Stimulated activated memory B cell treated with anti-CD40 and anti-IgM and Interleukin-4, amounts not matched to agents 10 μg/mL and 1 μg/mL and 100 μg/mL, for 72 hours (primary cell): Measurements from ENCODE around the gene DPP3.
"Not testable (repeated sequence)": the region's sequence is repeated elsewhere in the genome, so short reads cannot be mapped to it uniquely, and the experiment has no call there.

Experiments
- ATAC-seq: fragments of 150-1000 bp; cut with Tn5 transposase; 2 replicates; pipeline ENCODE4 v1.10.0; 2021
- H3K27ac Mint-ChIP-seq: one replicate; pipeline ENCODE4 v1.8.0; 2022; ENCODE audit warnings: mild to moderate bottlenecking, mixed read lengths
- H3K27me3 Mint-ChIP-seq: one replicate; pipeline ENCODE4 v1.8.0; 2022; ENCODE audit warnings: mixed read lengths
- H3K36me3 Mint-ChIP-seq: one replicate; pipeline ENCODE4 v1.8.0; 2022; ENCODE audit warnings: mixed read lengths
- H3K4me1 Mint-ChIP-seq: one replicate; pipeline ENCODE4 v1.8.0; 2022; ENCODE audit warnings: mixed read lengths
- H3K4me3 Mint-ChIP-seq: one replicate; pipeline ENCODE4 v1.8.0; 2022; ENCODE audit warnings: mild to moderate bottlenecking, moderate library complexity, mixed read lengths
- H3K9me3 Mint-ChIP-seq: one replicate; pipeline ENCODE4 v1.8.0; 2022; ENCODE audit warnings: mixed read lengths

The DPP3 gene

DNA sequence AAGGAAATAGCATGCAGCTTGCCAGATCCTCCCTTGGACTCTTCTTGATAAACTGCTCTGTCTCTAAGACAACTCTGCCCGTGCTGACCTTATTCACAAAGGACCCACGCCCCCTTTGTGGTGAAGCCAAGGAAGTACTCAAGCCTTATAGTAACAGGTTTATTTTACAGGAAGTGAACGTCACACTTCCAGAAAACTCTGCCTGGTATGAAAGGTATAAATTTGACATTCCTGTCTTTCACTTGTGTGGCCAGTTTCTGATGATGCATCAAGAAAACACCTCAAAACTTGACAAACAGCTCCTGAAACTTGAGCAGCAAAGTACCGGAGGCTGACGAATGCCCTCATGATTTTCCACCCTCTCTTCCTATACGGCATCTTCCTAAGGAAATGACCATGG, 26.0 kb upstream of the DPP3 start:
- Mint-ChIP-seq H3K4me3 (no peak overlapping the region), H3K4me1 (peaks cover 19% of the 10 kb centered on the region), H3K27me3 (peaks cover 16% of the 10 kb centered on the region), H3K36me3 (no peaks in the 10 kb centered on the region), H3K9me3 (peaks cover 4% of the 10 kb centered on the region), H3K27ac (no peak overlapping the region)
- ATAC-seq: no peak

DNA sequence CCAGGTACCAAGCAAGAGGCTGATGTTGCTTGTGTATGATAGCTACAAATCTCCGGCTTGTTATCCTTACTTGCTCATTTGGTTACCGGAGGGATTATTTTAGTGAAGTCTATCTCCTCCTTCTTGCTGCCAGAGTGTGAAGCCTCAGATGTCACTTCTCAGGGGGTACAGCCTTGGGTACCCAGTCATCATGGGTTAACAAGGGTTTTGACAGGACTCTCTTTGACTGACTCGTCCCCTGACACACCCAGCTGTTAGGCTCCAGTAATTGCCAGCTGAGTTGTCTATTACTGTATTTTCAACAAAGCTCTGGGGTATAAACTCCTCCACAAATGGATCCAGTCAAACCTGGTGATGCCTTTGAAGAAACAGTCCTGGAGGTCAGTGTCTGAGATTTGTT, 25.4 kb upstream of the DPP3 start:
- H3K36me3 Mint-ChIP-seq: no peaks in the 10 kb centered on the region
- H3K9me3 Mint-ChIP-seq: peaks cover 4% of the 10 kb centered on the region
- no peak for ATAC-seq
- H3K4me3 Mint-ChIP-seq: no peak overlapping the region
- H3K27ac Mint-ChIP-seq: no peak overlapping the region
- H3K4me1 Mint-ChIP-seq: peaks cover 23% of the 10 kb centered on the region
- peaks cover 16% of the 10 kb centered on the region for H3K27me3 Mint-ChIP-seq

DNA sequence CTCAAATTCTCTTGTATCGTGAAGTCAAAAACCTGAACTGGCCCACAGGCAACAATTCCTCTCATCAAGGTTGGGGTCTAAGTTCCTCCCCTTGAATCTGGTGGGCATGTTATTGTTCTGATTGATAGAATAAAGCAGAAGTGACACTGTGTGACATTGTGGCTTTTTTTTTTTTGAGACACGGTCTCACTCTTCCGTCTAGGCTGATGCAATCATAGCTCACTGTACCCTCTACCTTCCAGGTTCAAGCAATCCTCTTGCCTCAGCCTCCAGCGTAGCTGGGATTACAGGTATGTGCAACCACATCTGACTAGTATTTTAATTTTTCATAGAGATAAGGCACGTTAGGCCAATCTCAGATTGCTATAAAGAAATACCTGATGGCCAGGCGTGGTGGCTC, 22.4 kb upstream of the DPP3 start:
- peak; percentile 80 for ATAC-seq
- no peak overlapping the region for H3K4me3 Mint-ChIP-seq
- H3K27ac Mint-ChIP-seq: peak overlapping the region; percentile 69
- H3K4me1 Mint-ChIP-seq: peaks cover 23% of the 10 kb centered on the region
- H3K27me3 Mint-ChIP-seq: peaks cover 16% of the 10 kb centered on the region
- H3K36me3 Mint-ChIP-seq: no peaks in the 10 kb centered on the region
- no peaks in the 10 kb centered on the region for H3K9me3 Mint-ChIP-seq

DNA sequence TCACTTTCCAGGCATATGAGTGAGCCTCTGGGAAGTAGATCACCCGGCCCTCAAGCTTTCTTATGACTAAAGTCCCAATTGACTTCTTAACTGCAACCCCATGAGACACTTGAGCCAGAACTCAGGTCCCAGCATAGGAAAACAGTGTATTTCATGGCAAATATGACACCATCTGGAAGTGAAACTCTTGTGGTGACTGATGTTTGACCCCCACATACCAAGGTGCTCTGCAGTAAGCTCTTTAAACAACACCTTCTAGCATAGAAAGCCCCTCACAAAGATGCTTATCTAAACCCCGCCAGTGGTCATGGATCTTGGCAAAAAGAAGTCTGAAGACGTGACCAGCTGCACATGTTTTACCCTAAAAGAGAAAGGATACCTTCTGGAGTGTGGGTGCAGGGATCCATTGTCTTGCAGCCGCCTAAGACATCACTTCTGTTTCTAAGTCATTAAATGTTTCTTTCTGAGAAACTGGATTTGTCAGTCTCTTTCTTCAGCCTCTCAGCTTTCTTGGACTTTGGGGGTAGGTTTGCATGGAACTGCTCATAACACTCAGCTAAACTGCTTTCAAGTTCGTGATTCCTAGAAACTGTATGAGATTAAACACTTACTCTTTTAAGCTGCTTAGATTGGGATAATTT, 21.0 kb upstream of the DPP3 start:
- H3K4me1 Mint-ChIP-seq: peaks cover 23% of the 10 kb centered on the region
- H3K27ac Mint-ChIP-seq: peak overlapping the region; percentile 69
- peaks cover 15% of the 10 kb centered on the region for H3K27me3 Mint-ChIP-seq
- no peak overlapping the region for H3K4me3 Mint-ChIP-seq
- ATAC-seq: peak; percentile 88
- no peaks in the 10 kb centered on the region for H3K9me3 Mint-ChIP-seq
- H3K36me3 Mint-ChIP-seq: no peaks in the 10 kb centered on the region

DNA sequence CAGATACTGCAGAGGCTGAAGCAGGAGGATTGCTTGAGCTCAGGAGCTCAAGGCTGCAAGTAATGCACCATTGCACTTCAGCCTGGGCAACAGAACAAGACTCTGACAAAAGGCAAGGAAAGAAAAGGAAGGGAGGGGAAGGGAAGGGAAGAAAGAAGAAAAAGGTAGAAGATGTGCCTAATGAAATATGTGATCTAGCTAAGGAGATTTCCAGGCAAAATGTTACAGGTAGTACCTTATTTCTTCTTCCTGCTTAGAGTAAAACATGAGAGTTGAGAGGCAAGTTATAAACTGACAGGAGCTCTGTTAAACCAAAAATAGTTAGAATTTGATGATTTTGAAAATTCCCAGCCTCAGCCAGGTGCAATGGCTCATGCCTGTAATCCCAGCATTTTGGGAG, 18.2 kb upstream of the DPP3 start:
- Mint-ChIP-seq H3K9me3 (no peaks in the 10 kb centered on the region), H3K27ac (no peak overlapping the region), H3K36me3 (no peaks in the 10 kb centered on the region), H3K27me3 (no peaks in the 10 kb centered on the region), H3K4me1 (peaks cover 44% of the 10 kb centered on the region), H3K4me3 (no peak overlapping the region)
- ATAC-seq: no peak

DNA sequence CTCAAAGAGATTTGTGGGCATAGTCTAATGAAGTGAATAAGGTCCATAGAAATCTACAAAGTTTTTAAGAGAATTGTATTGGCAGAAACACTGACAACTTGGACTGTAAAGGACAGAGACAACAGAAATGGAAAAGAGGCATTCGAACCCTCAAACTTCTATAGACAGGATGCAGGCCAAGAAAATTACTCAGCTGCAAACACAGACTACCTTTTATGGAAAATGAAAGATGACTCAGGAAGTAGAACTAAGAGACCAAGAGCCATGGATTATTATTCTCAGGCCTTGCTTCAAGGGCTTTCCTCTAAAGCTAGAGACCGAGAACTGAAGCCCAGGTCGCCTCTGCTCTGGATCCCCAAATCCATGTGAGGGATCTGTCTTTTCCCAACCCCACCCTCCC, 17.3 kb upstream of the DPP3 start:
- no peak overlapping the region for H3K27ac Mint-ChIP-seq
- H3K9me3 Mint-ChIP-seq: no peaks in the 10 kb centered on the region
- H3K4me3 Mint-ChIP-seq: no peak overlapping the region
- ATAC-seq: no peak
- no peaks in the 10 kb centered on the region for H3K36me3 Mint-ChIP-seq
- H3K27me3 Mint-ChIP-seq: no peaks in the 10 kb centered on the region
- H3K4me1 Mint-ChIP-seq: peaks cover 47% of the 10 kb centered on the region

DNA sequence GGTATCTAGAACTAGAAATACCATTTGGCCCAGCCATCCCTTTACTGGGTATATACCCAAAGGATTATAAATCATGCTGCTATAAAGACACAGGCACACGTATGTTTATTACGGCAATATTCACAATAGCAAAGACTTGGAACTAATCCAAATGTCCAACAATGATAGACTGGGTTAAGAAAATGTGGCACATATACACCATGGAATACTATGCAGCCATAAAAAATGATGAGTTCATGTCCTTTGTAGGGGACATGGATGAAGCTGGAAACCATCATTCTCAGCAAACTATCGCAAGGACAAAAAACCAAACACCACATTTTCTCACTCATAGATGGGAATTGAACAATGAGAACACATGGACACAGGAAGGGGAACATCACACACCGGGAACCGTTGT, 16.1 kb upstream of the DPP3 start:
- not testable (repeated sequence) for H3K27ac Mint-ChIP-seq, H3K9me3 Mint-ChIP-seq, H3K36me3 Mint-ChIP-seq, H3K4me3 Mint-ChIP-seq, ATAC-seq, H3K27me3 Mint-ChIP-seq
- H3K4me1 Mint-ChIP-seq: peaks cover 39% of the 10 kb centered on the region

DNA sequence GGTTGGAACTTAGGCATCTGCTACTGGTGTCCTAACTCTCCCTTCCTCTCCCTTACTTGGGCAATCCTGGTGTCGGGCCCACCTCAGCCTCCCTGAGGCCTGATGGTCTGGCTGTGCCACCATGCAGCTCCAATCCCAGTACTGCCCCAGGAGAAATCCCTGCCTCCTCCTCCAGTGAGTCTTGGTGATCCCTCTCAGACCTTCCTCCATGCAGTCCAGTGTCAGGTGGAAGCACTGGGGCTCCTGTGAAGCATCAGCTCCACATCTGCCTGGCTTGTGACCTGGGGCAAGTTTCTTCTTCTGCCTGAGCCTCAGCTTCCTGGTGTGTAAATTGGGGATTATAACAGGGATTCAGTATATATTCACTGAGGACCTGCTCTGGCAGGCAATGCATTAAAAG, 15.3 kb upstream of the DPP3 start:
- no peaks in the 10 kb centered on the region for H3K9me3 Mint-ChIP-seq
- ATAC-seq: no peak
- no peaks in the 10 kb centered on the region for H3K36me3 Mint-ChIP-seq
- H3K27ac Mint-ChIP-seq: peak overlapping the region; percentile 78
- peaks cover 33% of the 10 kb centered on the region for H3K4me1 Mint-ChIP-seq
- peak overlapping the region; percentile 88 for H3K4me3 Mint-ChIP-seq
- H3K27me3 Mint-ChIP-seq: no peaks in the 10 kb centered on the region

DNA sequence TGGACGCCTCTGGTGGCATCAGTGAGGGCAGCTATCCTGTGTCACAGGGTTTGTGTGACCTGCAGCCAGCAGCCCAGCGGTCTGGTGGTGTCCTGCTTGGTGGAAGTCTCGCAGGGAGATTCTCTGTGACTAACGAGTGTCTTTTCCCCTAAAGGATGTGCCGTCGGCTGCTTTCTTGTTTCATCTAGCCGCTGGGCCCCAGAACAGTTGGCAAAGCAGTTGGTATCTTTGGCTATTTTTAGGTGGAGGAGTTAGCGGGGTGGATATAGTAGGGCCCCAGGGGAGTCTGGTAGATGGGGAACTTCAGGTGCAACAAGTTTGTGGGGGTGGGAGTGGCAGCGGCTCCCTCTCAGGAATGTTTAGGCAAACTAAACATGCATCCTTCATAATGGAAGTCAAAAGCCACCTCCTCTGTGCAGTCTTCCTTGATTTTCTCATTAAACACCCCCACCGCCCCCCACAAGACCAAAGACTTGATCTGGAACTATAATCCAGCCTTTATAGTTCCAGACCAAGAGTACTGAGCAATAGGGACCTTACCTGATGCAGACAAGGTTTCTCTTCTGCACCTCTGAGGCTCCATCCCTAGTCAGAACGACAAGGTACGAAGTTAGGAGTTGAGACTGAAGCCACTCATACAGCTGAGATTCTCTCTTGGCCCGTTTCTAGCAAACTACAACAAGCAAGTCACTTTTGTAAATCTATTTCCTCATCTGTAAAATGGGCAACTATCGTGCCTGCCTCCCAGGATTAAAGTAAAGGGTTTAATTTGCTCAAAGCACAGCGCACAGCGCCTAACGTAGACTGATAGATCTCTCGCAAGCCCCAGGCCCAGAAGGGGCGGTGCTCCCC, 14.6 kb upstream of the DPP3 start:
- H3K9me3 Mint-ChIP-seq: no peaks in the 10 kb centered on the region
- ATAC-seq: no peak

DNA sequence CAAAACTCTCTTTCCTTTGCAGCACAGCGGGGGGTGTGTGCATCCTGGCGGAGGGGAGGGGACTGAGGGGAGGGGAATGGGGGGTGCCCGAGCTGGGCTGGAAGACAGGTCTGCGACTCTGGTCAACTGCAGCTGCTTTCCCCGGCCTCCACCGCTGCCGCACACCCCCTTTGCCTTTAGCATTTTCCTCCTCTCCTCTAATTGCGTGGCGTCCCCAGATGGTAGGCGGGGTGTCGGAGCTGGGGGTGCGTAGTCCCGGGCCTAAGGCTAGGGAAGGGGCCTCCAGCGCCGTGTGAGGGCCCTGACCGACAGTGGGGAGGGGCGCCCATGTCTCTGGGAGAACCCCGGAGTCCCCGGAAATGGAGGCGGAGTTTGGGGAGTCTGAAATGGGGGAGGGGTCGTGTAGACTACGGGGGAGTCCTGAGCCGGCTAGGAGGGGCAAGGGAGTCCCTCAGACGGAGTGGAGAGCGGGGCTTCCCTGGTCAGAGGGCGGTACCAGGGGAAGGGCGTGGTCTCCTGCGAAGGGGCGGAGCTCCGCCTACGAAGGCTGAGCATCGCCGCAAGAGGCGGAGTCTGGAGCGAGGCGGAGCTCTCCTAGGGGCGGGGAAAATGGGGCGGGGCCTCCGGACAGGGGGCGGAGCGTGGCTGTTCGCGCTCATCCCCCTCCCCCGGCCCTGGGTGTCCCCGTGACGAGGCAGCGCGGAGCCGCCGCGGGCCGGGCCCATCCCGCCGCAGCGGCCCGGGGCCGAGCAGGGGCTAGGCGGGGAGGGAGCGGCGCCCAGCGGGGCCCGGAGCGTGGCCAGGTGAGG, 13.8 kb upstream of the DPP3 start, which contains the start of gene PELI3:
PELI3 (plus strand) TSS at position 681 of the 809 bp plus-strand sequence. CDS start 1,224 bp downstream, outside the sequence.
- Mint-ChIP-seq H3K4me3 (peak within 1 kb of the TSS; percentile 88), H3K4me1 (peaks cover 33% of the 10 kb centered on the region), H3K36me3 (peaks cover 6% of the 10 kb centered on the region), H3K9me3 (no peaks in the 10 kb centered on the region), H3K27ac (peak within 1 kb of the TSS; percentile 78), H3K27me3 (no peaks in the 10 kb centered on the region)
- ATAC-seq: peak; percentile 95

More for the DNA sequence above, 14.6 kb upstream of the DPP3 start:
- peaks cover 33% of the 10 kb centered on the region for H3K4me1 Mint-ChIP-seq
- peak overlapping the region; percentile 88 for H3K4me3 Mint-ChIP-seq
- no peaks in the 10 kb centered on the region for H3K36me3 Mint-ChIP-seq
- peak overlapping the region; percentile 78 for H3K27ac Mint-ChIP-seq
- H3K27me3 Mint-ChIP-seq: no peaks in the 10 kb centered on the region

DNA sequence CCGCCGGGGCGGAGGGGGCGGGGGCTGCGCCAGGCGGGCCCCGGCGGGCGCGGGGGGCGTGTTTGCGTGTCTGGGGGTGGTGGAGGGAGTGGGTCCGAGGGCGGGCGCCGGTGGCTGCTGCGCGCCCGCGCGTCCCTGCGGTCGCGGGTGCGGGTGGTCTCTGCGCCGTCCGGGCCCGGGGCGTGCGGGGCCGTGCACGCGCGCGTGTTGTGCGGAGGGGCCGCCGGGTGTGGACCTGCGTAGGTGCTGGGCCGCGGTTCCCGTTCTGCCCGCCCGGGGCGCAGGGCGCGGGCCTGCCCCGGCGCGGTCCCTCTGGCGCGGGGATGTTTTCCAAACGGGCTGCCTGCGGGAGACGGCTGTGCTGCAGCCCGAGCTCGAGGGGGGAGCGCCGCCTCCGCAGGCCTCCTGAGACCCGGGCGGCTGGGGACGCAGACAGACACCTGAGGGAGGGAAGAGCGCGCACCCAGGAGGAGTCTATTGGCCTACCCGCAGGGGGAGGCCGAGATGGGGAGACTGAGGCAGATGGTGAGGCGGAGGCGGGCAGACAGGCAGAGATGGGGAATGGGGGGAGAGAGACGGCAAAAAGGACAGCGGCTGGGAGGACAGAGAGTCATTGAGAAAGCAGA, 13.1 kb upstream of the DPP3 start:
- Mint-ChIP-seq H3K4me1 (peaks cover 33% of the 10 kb centered on the region), H3K4me3 (peak overlapping the region; percentile 79)
- peak; percentile 73 for ATAC-seq

DNA sequence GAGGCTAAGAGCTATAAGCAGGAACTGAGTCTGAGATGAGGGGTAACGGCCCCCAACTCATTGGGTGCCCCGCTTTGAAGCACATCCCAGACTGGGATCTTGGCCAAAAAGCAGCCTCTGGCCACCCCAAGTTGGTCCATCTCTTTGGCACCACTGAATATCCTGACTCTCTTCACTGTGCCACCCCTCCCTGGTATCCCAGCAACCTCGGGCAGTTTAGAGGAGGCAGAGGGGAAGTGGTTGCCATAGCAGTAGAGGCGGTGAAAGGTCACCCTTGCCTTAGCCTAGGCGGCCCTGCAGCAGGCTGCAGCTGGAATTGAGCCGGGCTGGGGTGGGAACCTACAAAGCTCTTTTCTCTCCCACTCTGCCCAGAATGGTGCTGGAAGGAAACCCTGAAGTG, 12.5 kb upstream of the DPP3 start:
- ATAC-seq: no peak
- Mint-ChIP-seq H3K36me3 (peaks cover 6% of the 10 kb centered on the region), H3K4me3 (peak overlapping the region; percentile 79), H3K27ac (peak overlapping the region; percentile 78), H3K4me1 (peaks cover 33% of the 10 kb centered on the region), H3K9me3 (no peaks in the 10 kb centered on the region), H3K27me3 (no peaks in the 10 kb centered on the region)

More for the DNA sequence above, 13.1 kb upstream of the DPP3 start:
- peaks cover 6% of the 10 kb centered on the region for H3K36me3 Mint-ChIP-seq
- H3K27me3 Mint-ChIP-seq: no peaks in the 10 kb centered on the region
- H3K27ac Mint-ChIP-seq: peak overlapping the region; percentile 78
- no peaks in the 10 kb centered on the region for H3K9me3 Mint-ChIP-seq

DNA sequence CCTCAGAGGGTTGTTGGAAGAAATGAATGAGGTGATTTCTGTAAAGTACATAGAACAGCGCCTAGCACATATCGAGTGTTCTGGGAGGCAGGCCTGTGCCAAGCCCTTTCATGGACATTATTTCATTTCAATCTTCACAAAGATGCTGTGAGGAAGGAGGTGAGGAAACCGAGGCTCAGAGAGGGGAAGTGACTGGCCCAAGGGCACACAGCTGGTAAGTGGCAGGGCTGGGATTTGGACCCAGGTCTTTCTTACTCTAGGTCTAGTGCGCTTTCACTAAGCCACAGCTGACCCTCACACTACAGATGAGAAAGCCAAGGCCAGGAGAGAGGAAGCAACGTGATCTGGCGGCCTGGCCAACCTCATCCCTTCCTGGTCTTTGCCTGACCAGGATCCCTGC, 11.5 kb upstream of the DPP3 start:
- peak overlapping the region; percentile 79 for H3K4me3 Mint-ChIP-seq
- no peak overlapping the region for H3K27ac Mint-ChIP-seq
- no peaks in the 10 kb centered on the region for H3K27me3 Mint-ChIP-seq
- peaks cover 6% of the 10 kb centered on the region for H3K36me3 Mint-ChIP-seq
- H3K4me1 Mint-ChIP-seq: peaks cover 33% of the 10 kb centered on the region
- no peaks in the 10 kb centered on the region for H3K9me3 Mint-ChIP-seq
- ATAC-seq: no peak

DNA sequence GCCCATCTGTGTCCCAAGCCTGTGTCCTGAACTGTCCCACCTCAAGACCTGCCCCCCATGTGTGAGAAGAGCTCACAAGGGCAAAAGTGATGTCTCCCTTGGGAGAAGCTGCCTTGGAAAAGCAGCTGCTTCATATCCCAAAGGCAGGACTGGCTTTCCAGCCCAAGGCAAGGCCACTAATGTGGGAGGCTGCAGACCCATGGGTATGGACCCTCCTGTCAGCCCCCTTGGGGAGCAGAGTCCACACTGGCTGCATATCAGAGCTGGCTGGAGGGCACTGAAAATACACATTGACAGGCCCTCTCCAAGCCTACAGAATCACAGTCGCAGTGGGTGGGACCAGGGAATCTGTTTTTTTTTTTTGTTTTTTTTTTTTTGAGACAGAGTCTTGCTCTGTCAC, 10.8 kb upstream of the DPP3 start:
- Mint-ChIP-seq H3K27me3 (no peaks in the 10 kb centered on the region), H3K36me3 (peaks cover 6% of the 10 kb centered on the region), H3K4me3 (no peak overlapping the region), H3K4me1 (peaks cover 33% of the 10 kb centered on the region), H3K27ac (no peak overlapping the region), H3K9me3 (no peaks in the 10 kb centered on the region)
- ATAC-seq: no peak

DNA sequence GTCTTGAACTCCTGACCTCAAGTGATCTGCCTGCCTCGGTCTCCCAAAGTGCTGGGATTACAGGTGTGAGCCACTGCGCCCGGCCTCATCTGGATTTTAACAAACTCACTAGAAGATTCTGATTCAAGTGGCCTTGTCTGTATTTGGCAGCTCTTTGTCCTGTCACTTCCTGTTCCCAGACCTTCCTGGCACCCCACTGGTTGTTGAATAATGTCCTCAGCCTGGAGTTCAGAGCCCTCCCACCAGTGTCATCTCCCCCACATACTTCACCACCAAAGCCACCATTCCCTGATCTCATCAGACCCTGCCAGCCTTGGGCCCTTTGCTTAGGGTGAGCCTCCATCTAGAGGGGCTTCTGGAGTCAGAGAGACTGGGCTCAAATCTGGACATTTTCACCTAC, 10.2 kb upstream of the DPP3 start:
- H3K27ac Mint-ChIP-seq: no peak overlapping the region
- peaks cover 6% of the 10 kb centered on the region for H3K36me3 Mint-ChIP-seq
- H3K4me1 Mint-ChIP-seq: peaks cover 29% of the 10 kb centered on the region
- H3K27me3 Mint-ChIP-seq: no peaks in the 10 kb centered on the region
- H3K9me3 Mint-ChIP-seq: no peaks in the 10 kb centered on the region
- ATAC-seq: no peak
- H3K4me3 Mint-ChIP-seq: no peak overlapping the region
